Calu3 (cell line): ENCODE measurements around the gene ZBTB4. TPM values are rescaled to one million over a fixed set of nuclear protein-coding genes. Genes with fewer than 3 reads are reported as not detected.

Source experiments
- BruUV-seq: library from RNA; stranded (reverse); fragments of 400-500 nt; replicated peaks from 2 replicates; lab custom pipeline; 2021; lab: Mats Ljungman, UMichigan
- CTCF ChIA-PET: fragments of 300-600 bp; sonication (Branson Sonifier 250); formaldehyde crosslinking; loops from one replicate; lab custom pipeline; 2022; ENCODE audit warnings: antibody characterized with exemption; lab: Charles Lee
- DNase-seq: peaks from one replicate; pipeline ENCODE4 v3.0.0; 2022
- H3K27ac Mint-ChIP-seq: one replicate; pipeline ENCODE4 v1.8.0; 2022; ENCODE audit warnings: mixed read lengths; ENCODE audit not compliant: unreplicated experiment
- H3K27me3 Mint-ChIP-seq: one replicate; pipeline ENCODE4 v1.8.0; 2022; ENCODE audit warnings: mixed read lengths; ENCODE audit not compliant: unreplicated experiment
- H3K36me3 Mint-ChIP-seq: one replicate; pipeline ENCODE4 v1.8.0; 2022; ENCODE audit warnings: mild to moderate bottlenecking, moderate library complexity, mixed read lengths; ENCODE audit not compliant: insufficient read depth, unreplicated experiment
- H3K4me1 Mint-ChIP-seq: one replicate; pipeline ENCODE4 v1.8.0; 2022; ENCODE audit warnings: mild to moderate bottlenecking, low read depth, mixed read lengths; ENCODE audit not compliant: unreplicated experiment
- H3K4me3 Mint-ChIP-seq: one replicate; pipeline ENCODE4 v1.8.0; 2022; ENCODE audit warnings: mild to moderate bottlenecking, low read depth, moderate library complexity, mixed read lengths; ENCODE audit not compliant: unreplicated experiment
- H3K9me3 Mint-ChIP-seq: one replicate; pipeline ENCODE4 v1.8.0; 2022; ENCODE audit warnings: low read depth, mixed read lengths; ENCODE audit not compliant: unreplicated experiment
- intact Hi-C: fragments of 100-400 bp; cut with micrococcal nuclease; formaldehyde crosslinking; loops from one replicate; pipeline ENCODE4 v1.10.0; 2022; ENCODE audit not compliant: unreplicated experiment
- total RNA-seq: library from RNA; stranded (reverse); gene quantifications from 2 replicates; pipeline ENCODE4 v1.2.3, GENCODE V29; 2022
- TF ChIP-seq, protein P1 (sequence below): fragments of 200-600 bp; IDR thresholded peaks from one replicate; pipeline ENCODE4 v1.8.0; 2022; ENCODE audit warnings: antibody characterized with exemption; ENCODE audit not compliant: unreplicated experiment

ZBTB4 gene
- total RNA-seq, 1 experiment from 2014 or later, result 27.2 TPM

DNA sequence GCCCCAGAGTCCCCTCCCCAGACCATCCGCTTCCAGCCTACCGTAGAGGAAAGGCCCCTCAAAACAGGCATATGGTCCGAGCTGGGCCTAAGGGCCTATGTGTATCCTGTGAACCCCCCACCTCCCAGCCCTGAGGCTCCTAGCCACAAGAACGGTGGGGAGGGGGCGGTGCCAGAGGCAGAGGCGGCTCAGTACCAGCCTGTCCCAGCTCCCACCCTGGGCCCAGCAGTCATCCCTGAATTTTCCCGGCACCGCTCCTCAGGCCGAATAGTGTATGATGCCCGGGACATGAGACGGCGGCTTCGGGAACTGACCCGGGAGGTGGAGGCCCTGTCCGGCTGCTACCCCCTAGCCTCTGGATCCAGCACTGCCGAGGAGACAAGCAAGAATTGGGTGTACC lies 58.2 kb downstream of the ZBTB4 start:
- Mint-ChIP-seq H3K4me3 (no peak overlapping the region), H3K9me3 (no peaks in the 10 kb centered on the region), H3K36me3 (peaks cover 2% of the 10 kb centered on the region), H3K27ac (no peak overlapping the region), H3K27me3 (peaks cover 15% of the 10 kb centered on the region), H3K4me1 (no peaks in the 10 kb centered on the region)
- TF ChIP-seq, protein P1, sequence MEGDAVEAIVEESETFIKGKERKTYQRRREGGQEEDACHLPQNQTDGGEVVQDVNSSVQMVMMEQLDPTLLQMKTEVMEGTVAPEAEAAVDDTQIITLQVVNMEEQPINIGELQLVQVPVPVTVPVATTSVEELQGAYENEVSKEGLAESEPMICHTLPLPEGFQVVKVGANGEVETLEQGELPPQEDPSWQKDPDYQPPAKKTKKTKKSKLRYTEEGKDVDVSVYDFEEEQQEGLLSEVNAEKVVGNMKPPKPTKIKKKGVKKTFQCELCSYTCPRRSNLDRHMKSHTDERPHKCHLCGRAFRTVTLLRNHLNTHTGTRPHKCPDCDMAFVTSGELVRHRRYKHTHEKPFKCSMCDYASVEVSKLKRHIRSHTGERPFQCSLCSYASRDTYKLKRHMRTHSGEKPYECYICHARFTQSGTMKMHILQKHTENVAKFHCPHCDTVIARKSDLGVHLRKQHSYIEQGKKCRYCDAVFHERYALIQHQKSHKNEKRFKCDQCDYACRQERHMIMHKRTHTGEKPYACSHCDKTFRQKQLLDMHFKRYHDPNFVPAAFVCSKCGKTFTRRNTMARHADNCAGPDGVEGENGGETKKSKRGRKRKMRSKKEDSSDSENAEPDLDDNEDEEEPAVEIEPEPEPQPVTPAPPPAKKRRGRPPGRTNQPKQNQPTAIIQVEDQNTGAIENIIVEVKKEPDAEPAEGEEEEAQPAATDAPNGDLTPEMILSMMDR, result no peak
- no TSS peak for BruUV-seq
- CTCF ChIA-PET, result no interaction called here
- intact Hi-C loops, result no loop called here
- no peak for DNase-seq

DNA sequence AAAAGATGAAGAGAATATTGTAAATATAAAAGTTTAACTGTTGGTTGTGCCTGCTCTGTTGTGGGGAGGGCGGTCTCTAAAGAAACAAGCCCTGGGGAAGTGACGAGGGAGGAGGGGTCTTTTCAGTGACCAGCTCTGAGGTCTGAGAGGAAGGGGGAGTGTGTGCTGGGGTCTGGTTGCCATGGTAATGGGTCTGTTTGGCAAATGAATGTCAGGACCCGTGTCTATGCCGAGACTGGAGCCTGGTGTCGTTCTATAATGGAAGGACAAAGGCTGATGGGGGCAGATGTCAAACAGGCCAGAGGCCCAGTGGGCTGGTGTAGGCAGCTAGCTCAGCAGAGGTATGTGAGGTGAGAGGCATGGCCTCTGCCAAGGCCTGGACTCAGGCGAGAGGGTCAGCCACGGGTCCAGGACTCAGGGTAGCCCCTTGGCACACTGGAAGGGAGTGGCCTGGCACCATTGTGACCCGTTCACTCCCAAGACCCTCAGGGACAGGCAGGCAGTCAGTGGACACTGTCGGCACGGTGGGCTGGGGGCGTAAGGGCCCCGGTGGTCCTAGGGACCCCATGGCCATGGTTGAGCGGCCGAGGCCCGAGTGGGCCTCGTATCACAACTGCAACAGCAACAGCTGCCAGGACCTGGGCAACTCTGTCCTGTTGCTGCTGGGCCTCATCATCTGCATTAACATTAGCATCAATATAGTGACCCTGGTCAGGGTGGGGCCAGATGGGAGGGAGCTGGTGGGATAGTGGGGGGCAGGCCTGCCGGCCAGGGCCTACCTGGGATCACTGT lies 59.4 kb downstream of the ZBTB4 start, which contains the start of gene SPEM1:
SPEM1 (plus strand) TSS at position 506 of the 792 bp plus-strand sequence; CDS start at position 567, 61 bp downstream.
- DNase-seq, result no peak
- BruUV-seq, result no TSS peak
- CTCF ChIA-PET, result no interaction called here
- H3K4me3 Mint-ChIP-seq, result no peak within 1 kb of the TSS
- H3K27me3 Mint-ChIP-seq, result peaks cover 15% of the 10 kb centered on the region
- H3K4me1 Mint-ChIP-seq, result no peaks in the 10 kb centered on the region
- H3K27ac Mint-ChIP-seq, result no peak within 1 kb of the TSS
- intact Hi-C loops, result no loop called here
- TF ChIP-seq, protein P1, result no peak
- no peaks in the 10 kb centered on the region for H3K36me3 Mint-ChIP-seq
- H3K9me3 Mint-ChIP-seq, result no peaks in the 10 kb centered on the region

DNA sequence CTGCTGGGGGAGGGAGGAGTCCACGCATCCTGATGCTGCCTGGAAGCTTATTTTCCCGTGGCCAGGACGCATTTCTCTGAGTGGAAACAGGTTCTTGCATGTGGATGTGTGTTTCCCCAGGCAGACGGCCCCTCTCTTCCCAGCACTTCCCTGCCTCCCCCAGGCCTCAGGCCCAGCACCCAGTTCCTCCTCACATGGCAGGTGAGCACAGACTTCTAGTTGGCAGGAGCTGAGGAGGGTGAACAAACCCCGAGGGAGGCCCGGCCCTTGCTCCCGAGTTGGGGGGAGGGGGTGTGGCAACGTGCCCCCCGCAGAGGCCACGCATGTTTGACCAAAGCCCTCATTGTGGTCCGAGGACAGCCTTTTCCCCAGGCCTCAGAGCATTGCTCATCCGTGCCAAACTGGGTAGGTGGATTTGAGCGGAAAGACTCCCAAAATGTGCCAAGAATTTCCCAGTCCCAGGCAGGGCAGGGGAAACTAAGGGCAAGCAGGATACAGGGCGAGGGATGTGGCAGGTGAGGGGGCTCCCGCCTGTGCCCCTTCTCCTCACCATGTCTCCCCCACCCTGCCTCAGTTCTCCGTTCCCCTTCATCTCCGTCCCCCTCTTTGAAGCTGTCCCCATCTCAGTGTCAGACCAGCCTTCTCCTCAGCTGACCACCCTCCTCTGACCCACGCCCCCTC lies 60.8 kb downstream of the ZBTB4 start:
- TF ChIP-seq, protein P1, result no peak
- DNase-seq, result no peak
- CTCF ChIA-PET, result no interaction called here
- no TSS peak for BruUV-seq
- no peak overlapping the region for H3K27ac Mint-ChIP-seq
- intact Hi-C loops, result no loop called here
- no peaks in the 10 kb centered on the region for H3K4me1 Mint-ChIP-seq
- H3K36me3 Mint-ChIP-seq, result no peaks in the 10 kb centered on the region
- no peaks in the 10 kb centered on the region for H3K9me3 Mint-ChIP-seq
- no peak overlapping the region for H3K4me3 Mint-ChIP-seq
- H3K27me3 Mint-ChIP-seq, result peaks cover 15% of the 10 kb centered on the region

DNA sequence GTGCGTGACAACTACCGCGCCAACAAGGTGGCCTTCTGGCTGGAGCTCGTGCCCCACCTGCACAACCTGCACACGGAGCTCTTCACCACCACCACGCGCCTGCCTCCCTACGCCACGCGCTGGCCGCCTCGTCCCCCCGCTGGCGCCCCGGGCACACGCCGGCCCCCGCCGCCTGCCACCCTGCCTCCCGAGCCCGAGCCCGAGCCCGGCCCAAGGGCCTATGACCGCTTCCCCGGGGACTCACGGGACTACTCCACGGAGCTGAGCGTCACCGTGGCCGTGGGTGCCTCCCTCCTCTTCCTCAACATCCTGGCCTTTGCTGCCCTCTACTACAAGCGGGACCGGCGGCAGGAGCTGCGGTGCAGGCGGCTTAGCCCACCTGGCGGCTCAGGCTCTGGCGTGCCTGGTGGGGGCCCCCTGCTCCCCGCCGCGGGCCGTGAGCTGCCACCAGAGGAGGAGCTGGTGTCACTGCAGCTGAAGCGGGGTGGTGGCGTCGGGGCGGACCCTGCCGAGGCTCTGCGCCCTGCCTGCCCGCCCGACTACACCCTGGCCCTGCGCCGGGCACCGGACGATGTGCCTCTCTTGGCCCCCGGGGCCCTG lies 62.3 kb downstream of the ZBTB4 start:
- Mint-ChIP-seq H3K4me3 (no peak overlapping the region), H3K27ac (no peak overlapping the region), H3K4me1 (no peaks in the 10 kb centered on the region), H3K36me3 (peaks cover 4% of the 10 kb centered on the region), H3K9me3 (no peaks in the 10 kb centered on the region), H3K27me3 (peaks cover 15% of the 10 kb centered on the region)
- CTCF ChIA-PET, result no interaction called here
- no TSS peak for BruUV-seq
- TF ChIP-seq, protein P1, result no peak
- no peak for DNase-seq
- intact Hi-C loops, result no loop called here
